ENCODE measurements around the gene PGA4.
"Not testable (repeated sequence)": the region's sequence is repeated elsewhere in the genome, so short reads cannot be mapped to it uniquely, and the experiment has no call there.

DNA sequence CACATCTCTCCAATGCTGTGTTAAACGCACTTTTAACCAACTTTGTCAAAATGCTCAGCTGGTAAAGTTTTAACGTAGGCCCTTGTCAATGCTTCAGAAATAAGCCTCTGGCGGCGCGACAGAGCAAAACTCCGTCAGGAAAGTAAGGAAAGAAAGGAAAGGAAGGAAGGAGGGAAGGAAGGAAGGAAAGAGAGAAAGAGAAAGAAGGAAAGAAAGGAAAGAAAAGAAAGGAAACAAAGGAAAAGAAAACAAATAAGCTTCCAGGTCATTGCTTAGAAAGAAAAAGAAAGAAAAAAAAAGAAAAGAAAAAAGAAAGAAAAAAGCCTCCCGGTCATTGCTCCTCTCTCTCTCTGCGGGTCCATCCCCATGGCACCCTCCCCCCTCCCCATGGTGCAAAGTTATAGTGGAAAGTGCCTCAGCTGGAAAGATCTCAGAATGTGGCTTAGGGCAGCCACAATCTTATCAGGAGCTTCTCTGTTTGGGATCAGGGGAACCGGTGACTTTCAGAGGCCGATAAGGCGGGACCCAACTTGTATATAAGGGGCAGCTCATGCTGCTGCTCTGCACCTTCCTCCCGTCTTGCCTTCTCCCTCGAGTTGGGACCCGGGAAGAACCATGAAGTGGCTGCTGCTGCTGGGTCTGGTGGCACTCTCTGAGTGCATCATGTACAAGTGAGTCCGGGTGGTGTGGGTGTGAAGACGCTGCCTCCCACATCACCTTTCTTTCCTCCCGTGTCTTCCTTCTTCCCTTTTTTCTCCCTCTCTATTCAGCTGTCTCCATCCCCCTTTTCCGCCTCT lies 19.0 kb upstream of the PGA4 start, which contains the start of gene PGA3:
- TF ChIP-seq, protein P1, sequence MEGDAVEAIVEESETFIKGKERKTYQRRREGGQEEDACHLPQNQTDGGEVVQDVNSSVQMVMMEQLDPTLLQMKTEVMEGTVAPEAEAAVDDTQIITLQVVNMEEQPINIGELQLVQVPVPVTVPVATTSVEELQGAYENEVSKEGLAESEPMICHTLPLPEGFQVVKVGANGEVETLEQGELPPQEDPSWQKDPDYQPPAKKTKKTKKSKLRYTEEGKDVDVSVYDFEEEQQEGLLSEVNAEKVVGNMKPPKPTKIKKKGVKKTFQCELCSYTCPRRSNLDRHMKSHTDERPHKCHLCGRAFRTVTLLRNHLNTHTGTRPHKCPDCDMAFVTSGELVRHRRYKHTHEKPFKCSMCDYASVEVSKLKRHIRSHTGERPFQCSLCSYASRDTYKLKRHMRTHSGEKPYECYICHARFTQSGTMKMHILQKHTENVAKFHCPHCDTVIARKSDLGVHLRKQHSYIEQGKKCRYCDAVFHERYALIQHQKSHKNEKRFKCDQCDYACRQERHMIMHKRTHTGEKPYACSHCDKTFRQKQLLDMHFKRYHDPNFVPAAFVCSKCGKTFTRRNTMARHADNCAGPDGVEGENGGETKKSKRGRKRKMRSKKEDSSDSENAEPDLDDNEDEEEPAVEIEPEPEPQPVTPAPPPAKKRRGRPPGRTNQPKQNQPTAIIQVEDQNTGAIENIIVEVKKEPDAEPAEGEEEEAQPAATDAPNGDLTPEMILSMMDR (IDR thresholded peaks at IDR 0.05), result not testable (repeated sequence)
- not testable (repeated sequence) for TF ChIP-seq POLR2AphosphoS5 (IDR thresholded peaks at IDR 0.05)
